OCI-LY1 (cell line): ENCODE results near the gene CAMTA1.

ENCODE experiments used
- H2AFZ ChIP-seq: fragments of 200-600 bp; sonication (generic), shearing (Covaris generic); 2 replicates; pipeline ENCODE4 v1.6.0; 2014; ENCODE audit warnings: antibody characterized with exemption, mild to moderate bottlenecking, low read length
- H3F3A ChIP-seq: fragments of 200-600 bp; sonication (generic), shearing (Covaris generic); 2 replicates; pipeline ENCODE4 v1.6.0; 2014; ENCODE audit warnings: mild to moderate bottlenecking, antibody characterized with exemption, low read length, moderate library complexity; ENCODE audit not compliant: insufficient read depth
- H3K27ac ChIP-seq: fragments of 200-600 bp; sonication (generic); 2 replicates; pipeline ENCODE4 v1.5.1; 2014; ENCODE audit warnings: low read length, mixed run types, mild to moderate bottlenecking, low read depth; ENCODE audit not compliant: poor library complexity, severe bottlenecking
- H3K27me3 ChIP-seq: fragments of 200-600 bp; sonication (generic); 2 replicates; pipeline ENCODE4 v1.6.0; 2014; ENCODE audit warnings: antibody characterized with exemption, mild to moderate bottlenecking, low read length, moderate library complexity; ENCODE audit not compliant: insufficient read depth
- H3K36me3 ChIP-seq: fragments of 200-600 bp; sonication (generic); 2 replicates; pipeline ENCODE4 v1.6.1; 2014; ENCODE audit warnings: mild to moderate bottlenecking, antibody characterized with exemption, low read length, moderate library complexity, mixed read lengths; ENCODE audit not compliant: insufficient read depth
- H3K4me1 ChIP-seq: fragments of 200-600 bp; sonication (generic); 2 replicates; pipeline ENCODE4 v1.5.1; 2014; ENCODE audit warnings: mild to moderate bottlenecking, low read length, moderate library complexity; ENCODE audit not compliant: insufficient read depth, severe bottlenecking
- H3K4me2 ChIP-seq: fragments of 200-600 bp; sonication (generic), shearing (Covaris generic); 2 replicates; pipeline ENCODE4 v1.6.1; 2014; ENCODE audit warnings: low read length
- H3K4me3 ChIP-seq: fragments of 200-600 bp; sonication (generic); 2 replicates; pipeline ENCODE4 v1.5.1; 2014; ENCODE audit warnings: low read length, low read depth, mild to moderate bottlenecking, mixed read lengths; ENCODE audit not compliant: poor library complexity, severe bottlenecking
- H3K79me2 ChIP-seq: fragments of 200-600 bp; shearing (Covaris generic); 2 replicates; pipeline ENCODE4 v1.6.1; 2016; ENCODE audit warnings: mixed run types, low read length, mixed read lengths; ENCODE audit not compliant: insufficient read depth
- H3K9ac ChIP-seq: fragments of 200-600 bp; sonication (generic), shearing (Covaris generic); 2 replicates; pipeline ENCODE4 v1.6.1; 2014; ENCODE audit warnings: mild to moderate bottlenecking, low read length, mixed read lengths
- H3K9me2 ChIP-seq: fragments of 200-600 bp; sonication (generic), shearing (Covaris generic); 2 replicates; pipeline ENCODE4 v1.6.1; 2014; ENCODE audit warnings: low read depth, mild to moderate bottlenecking, low read length, mixed read lengths
- H3K9me3 ChIP-seq: fragments of 200-600 bp; shearing (Covaris generic); 2 replicates; pipeline ENCODE4 v1.6.1; 2014; ENCODE audit warnings: low read length, mixed read lengths
- H4K20me1 ChIP-seq: fragments of 200-600 bp; sonication (generic), shearing (Covaris generic); 2 replicates; pipeline ENCODE4 v1.6.0; 2016; ENCODE audit warnings: mild to moderate bottlenecking, low read length; ENCODE audit not compliant: insufficient read depth
- CTCF ChIP-seq: fragments of 200-600 bp; sonication (generic), shearing (Covaris generic); IDR thresholded peaks from 2 replicates; pipeline ENCODE4 v1.5.1; 2017; ENCODE audit warnings: mild to moderate bottlenecking, antibody characterized with exemption, low read length, moderate library complexity, mixed read lengths
- EZH2 ChIP-seq: fragments of 200-600 bp; sonication (generic), shearing (Covaris generic); IDR thresholded peaks from 2 replicates; pipeline ENCODE4 v1.8.0; 2017; ENCODE audit warnings: borderline replicate concordance, mixed run types, mild to moderate bottlenecking, antibody characterized with exemption, low read length, moderate library complexity, mixed read lengths

The CAMTA1 gene

GRCh38 chr1:7018351-7018750 is 233.1 kb downstream of the CAMTA1 start:
- Histone ChIP-seq H3K4me3 (no peak overlapping the region), H3K9ac (no peak overlapping the region), H3F3A (no peaks in the 10 kb centered on the region), H3K27me3 (no peaks in the 10 kb centered on the region), H3K27ac (no peak overlapping the region), H3K36me3 (no peaks in the 10 kb centered on the region), H3K4me2 (no peak overlapping the region), H3K4me1 (no peaks in the 10 kb centered on the region), H4K20me1 (no peaks in the 10 kb centered on the region), H3K9me2 (no peaks in the 10 kb centered on the region), H3K79me2 (no peaks in the 10 kb centered on the region), H3K9me3 (no peaks in the 10 kb centered on the region), H2AFZ (no peak overlapping the region)
- TF ChIP-seq EZH2 (no peak), CTCF (no peak)

- Histone ChIP-seq H3K36me3 (no peaks in the 10 kb centered on the region), H3K27me3 (no peaks in the 10 kb centered on the region)
Observed at GRCh38 chr1:7018826-7019225, 233.6 kb downstream of the CAMTA1 start.

GRCh38 chr1:7019510-7019909 is 234.3 kb downstream of the CAMTA1 start:
- H3F3A ChIP-seq = no peaks in the 10 kb centered on the region
- TF ChIP-seq EZH2 (no peak), CTCF (no peak)
- H3K4me1 ChIP-seq = no peaks in the 10 kb centered on the region
- H4K20me1 ChIP-seq = no peaks in the 10 kb centered on the region
- H3K9me3 ChIP-seq = no peaks in the 10 kb centered on the region
- H3K4me3 ChIP-seq = no peak overlapping the region
- H3K27me3 ChIP-seq = no peaks in the 10 kb centered on the region
- no peaks in the 10 kb centered on the region for H3K79me2 ChIP-seq
- no peaks in the 10 kb centered on the region for H3K9me2 ChIP-seq
- no peak overlapping the region for H3K4me2 ChIP-seq
- no peak overlapping the region for H3K9ac ChIP-seq
- no peaks in the 10 kb centered on the region for H3K36me3 ChIP-seq
- H3K27ac ChIP-seq = no peak overlapping the region
- no peak overlapping the region for H2AFZ ChIP-seq

More at GRCh38 chr1:7018826-7019225, 233.6 kb downstream of the CAMTA1 start:
- no peak overlapping the region for H3K4me2 ChIP-seq
- H3K27ac ChIP-seq = no peak overlapping the region
- no peaks in the 10 kb centered on the region for H3F3A ChIP-seq
- TF ChIP-seq EZH2 = no peak
- TF ChIP-seq CTCF = no peak
- no peaks in the 10 kb centered on the region for H3K9me3 ChIP-seq
- no peak overlapping the region for H3K9ac ChIP-seq
- no peak overlapping the region for H3K4me3 ChIP-seq
- H4K20me1 ChIP-seq = no peaks in the 10 kb centered on the region
- H3K9me2 ChIP-seq = no peaks in the 10 kb centered on the region
- H2AFZ ChIP-seq = no peak overlapping the region
- no peaks in the 10 kb centered on the region for H3K4me1 ChIP-seq
- H3K79me2 ChIP-seq = no peaks in the 10 kb centered on the region
